Mesothelial cell of epicardium (in vitro differentiated cells): ENCODE measurements around the gene L1CAM. TPM values are rescaled to one million over a fixed set of nuclear protein-coding genes. Genes with fewer than 3 reads are reported as not detected.

Experiments
- DNase-seq, 2 experiments: peaks; one replicate each; pipeline ENCODE4 v3.0.0; 2021; ENCODE audit warnings: low spot score in 2 of 2; ENCODE audit not compliant: unreplicated experiment in 2 of 2
- H3K27ac Mint-ChIP-seq: 2 replicates; pipeline ENCODE4 v1.8.0; 2021; ENCODE audit warnings: mixed read lengths
- H3K27me3 Mint-ChIP-seq: 2 replicates; pipeline ENCODE4 v1.8.0; 2021; ENCODE audit warnings: low read depth, mixed read lengths
- H3K36me3 Mint-ChIP-seq: 2 replicates; pipeline ENCODE4 v1.8.0; 2021; ENCODE audit warnings: mixed read lengths
- H3K4me1 Mint-ChIP-seq: 2 replicates; pipeline ENCODE4 v1.8.0; 2021; ENCODE audit warnings: mixed read lengths
- H3K4me3 Mint-ChIP-seq: 2 replicates; pipeline ENCODE4 v1.8.0; 2021; ENCODE audit warnings: mild to moderate bottlenecking, moderate library complexity, mixed read lengths
- H3K9me3 Mint-ChIP-seq: 2 replicates; pipeline ENCODE4 v1.8.0; 2021; ENCODE audit warnings: mixed read lengths
- total RNA-seq: library from RNA; stranded (reverse); gene quantifications from 3 replicates; pipeline ENCODE4 v1.2.1, GENCODE V29; 2021
- TF ChIP-seq, protein P1 (sequence below): fragments of 200-600 bp; sonication (generic); IDR thresholded peaks from one replicate; pipeline ENCODE4 v1.5.0; 2021; ENCODE audit warnings: antibody characterized with exemption; ENCODE audit not compliant: unreplicated experiment

Gene L1CAM
- total RNA-seq, 1 donor from 2014 or later, result 2.1 TPM

DNA sequence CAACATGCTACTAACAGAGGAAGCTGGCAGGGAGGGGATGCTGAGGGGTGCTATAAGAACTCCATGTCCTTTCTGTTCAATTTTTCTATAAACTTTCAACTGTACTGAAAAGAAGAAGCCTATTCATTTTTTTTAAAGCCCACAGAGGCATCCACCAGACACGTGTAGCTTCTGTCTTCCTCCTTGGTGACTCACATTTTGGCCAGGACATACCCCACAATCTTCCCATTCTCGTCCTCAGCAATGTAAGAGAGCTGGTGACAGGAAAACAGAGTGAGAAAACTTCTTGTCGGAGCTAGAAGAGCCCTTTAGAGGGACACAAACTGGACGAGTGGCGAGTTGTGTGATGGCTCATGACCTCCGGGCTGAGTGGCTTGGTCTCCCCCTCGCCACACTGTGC lies 47.8 kb upstream of the L1CAM start:
- peaks cover 3% of the 10 kb centered on the region for H3K9me3 Mint-ChIP-seq
- peak overlapping the region; percentile 86 for H3K4me3 Mint-ChIP-seq
- H3K27ac Mint-ChIP-seq, result peak overlapping the region; percentile 64
- H3K4me1 Mint-ChIP-seq, result peaks cover 5% of the 10 kb centered on the region
- H3K36me3 Mint-ChIP-seq, result peaks cover 8% of the 10 kb centered on the region
- H3K27me3 Mint-ChIP-seq, result no peaks in the 10 kb centered on the region
- no peak for DNase-seq
- TF ChIP-seq, protein P1, sequence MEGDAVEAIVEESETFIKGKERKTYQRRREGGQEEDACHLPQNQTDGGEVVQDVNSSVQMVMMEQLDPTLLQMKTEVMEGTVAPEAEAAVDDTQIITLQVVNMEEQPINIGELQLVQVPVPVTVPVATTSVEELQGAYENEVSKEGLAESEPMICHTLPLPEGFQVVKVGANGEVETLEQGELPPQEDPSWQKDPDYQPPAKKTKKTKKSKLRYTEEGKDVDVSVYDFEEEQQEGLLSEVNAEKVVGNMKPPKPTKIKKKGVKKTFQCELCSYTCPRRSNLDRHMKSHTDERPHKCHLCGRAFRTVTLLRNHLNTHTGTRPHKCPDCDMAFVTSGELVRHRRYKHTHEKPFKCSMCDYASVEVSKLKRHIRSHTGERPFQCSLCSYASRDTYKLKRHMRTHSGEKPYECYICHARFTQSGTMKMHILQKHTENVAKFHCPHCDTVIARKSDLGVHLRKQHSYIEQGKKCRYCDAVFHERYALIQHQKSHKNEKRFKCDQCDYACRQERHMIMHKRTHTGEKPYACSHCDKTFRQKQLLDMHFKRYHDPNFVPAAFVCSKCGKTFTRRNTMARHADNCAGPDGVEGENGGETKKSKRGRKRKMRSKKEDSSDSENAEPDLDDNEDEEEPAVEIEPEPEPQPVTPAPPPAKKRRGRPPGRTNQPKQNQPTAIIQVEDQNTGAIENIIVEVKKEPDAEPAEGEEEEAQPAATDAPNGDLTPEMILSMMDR, result no peak

DNA sequence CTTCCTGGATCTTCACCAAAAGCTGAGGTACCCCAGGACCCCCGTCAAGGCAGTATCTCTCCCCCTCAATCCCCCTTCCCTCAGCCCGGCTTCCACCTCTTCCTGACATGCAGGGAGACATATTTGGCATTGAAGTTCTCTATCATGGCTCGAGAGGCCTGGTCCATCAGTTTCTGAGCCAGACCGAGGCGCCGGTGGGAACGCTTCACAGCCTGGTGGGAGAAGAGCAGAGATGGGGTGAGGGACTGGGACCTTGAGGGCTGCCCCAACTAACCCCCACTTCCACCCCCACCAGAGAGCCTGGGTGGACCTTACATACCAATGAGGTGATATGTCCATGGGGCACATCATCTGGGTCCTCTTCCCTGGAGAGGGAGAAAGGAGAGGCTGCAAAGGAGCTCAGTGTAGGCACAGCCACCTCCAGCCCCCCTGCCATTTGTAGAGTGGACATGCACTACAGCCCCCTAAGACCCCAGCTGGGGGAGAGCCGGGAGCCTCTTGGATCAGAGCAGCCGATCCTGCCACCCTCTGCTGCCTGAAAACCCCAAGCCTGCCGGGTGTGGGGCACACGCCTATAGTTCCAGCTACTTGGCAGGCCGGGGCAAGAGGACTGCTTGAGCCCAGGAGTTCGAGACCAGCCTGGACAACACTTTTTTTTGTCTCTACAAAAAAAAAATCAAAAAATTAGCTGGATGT lies 46.4 kb upstream of the L1CAM start:
- no peak for DNase-seq
- H3K4me3 Mint-ChIP-seq, result no peak overlapping the region
- H3K4me1 Mint-ChIP-seq, result peaks cover 10% of the 10 kb centered on the region
- TF ChIP-seq, protein P1, result no peak
- H3K27me3 Mint-ChIP-seq, result no peaks in the 10 kb centered on the region
- H3K27ac Mint-ChIP-seq, result no peak overlapping the region
- peaks cover 8% of the 10 kb centered on the region for H3K36me3 Mint-ChIP-seq
- H3K9me3 Mint-ChIP-seq, result peaks cover 3% of the 10 kb centered on the region

DNA sequence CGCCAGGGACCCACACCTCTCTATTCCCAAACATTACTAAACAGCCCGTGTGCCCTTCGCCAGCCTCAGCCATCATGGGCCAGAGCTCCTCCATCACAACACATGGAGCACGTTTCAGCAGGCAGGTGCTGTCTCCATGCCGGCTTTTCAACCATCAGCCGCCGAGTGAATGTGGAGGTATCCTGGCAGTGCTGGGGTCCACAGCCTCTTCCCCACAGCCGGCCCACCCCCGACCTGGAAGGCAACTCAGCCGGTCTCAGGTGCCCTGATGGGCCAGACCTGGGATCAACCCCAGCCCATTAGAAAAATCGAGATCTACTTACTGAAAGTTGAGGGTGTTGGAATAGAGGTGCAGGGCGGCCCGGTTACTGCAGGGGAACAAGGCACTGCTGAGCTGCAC lies 45.8 kb upstream of the L1CAM start:
- Mint-ChIP-seq H3K9me3 (peaks cover 3% of the 10 kb centered on the region), H3K4me1 (peaks cover 17% of the 10 kb centered on the region), H3K36me3 (peaks cover 8% of the 10 kb centered on the region), H3K4me3 (no peak overlapping the region), H3K27ac (no peak overlapping the region), H3K27me3 (no peaks in the 10 kb centered on the region)
- TF ChIP-seq, protein P1, result no peak
- no peak for DNase-seq

DNA sequence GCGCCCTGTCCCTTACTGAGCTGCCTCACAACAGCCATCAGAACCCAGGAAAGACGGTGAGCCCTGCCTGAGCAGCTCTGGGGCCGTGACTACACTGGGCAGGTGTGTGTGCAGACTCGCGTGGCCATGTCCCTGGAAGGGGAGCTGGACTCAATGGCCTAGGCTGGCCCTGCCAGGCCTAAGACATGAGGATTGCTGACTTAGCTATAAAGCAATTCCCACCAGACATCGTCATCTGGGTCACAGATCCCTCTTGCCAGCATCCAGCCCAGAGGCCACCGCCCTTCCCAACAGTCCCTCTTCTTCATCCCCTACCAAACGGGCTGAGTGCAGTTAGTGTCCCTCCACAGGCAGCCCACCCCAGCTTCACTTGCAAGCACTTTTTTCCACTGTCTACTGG lies 45.2 kb upstream of the L1CAM start:
- Mint-ChIP-seq H3K4me3 (no peak overlapping the region), H3K27ac (no peak overlapping the region), H3K9me3 (no peaks in the 10 kb centered on the region), H3K4me1 (peaks cover 18% of the 10 kb centered on the region), H3K27me3 (no peaks in the 10 kb centered on the region), H3K36me3 (peaks cover 8% of the 10 kb centered on the region)
- TF ChIP-seq, protein P1, result no peak
- DNase-seq, result no peak

DNA sequence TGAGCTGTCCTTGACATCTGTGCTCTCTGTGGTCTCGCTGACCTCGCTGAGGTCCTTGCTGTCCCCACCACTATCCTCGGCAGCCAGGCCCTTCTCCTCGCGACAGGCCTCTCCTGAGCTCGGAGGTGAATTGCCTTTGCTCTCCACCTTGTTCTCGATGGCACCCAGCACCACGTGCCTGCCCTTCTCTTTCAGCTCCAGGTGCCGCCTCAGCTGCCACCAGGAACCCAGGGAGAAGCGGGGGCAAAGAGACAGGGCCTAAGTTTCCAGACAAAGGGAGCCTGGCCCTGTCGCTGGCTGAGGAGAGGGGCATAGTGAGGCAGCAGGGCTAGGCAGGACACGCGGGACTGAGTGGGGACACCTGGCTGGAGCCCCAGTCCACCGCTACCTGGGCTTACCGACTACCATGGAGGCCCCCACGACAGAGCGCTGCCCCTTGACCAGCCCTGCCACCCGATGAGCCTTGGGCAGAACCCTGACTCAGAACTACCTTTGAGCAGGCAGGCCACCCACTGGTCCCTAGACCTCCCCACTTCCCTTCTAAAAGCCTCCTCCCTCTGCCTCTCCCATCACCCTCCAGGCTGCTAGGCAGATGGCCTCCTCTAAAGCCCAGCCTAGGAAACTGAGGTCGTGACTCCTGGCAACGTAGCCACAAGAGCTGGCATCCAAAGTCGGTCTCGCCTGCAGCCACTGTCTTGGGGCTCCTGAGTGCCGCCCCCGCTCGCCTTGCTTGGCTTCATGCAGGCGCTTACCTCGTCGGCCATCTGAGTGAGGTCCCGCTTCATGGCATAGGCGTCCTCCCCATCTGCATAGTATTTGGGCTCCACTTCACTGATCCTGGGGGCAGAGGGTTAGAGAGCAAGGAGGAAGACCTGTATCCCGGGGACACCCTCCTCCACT lies 44.3 kb upstream of the L1CAM start:
- TF ChIP-seq, protein P1, result no peak
- no peak for DNase-seq
- Mint-ChIP-seq H3K9me3 (no peaks in the 10 kb centered on the region), H3K36me3 (peaks cover 8% of the 10 kb centered on the region), H3K27ac (no peak overlapping the region), H3K4me1 (peaks cover 20% of the 10 kb centered on the region), H3K4me3 (no peak overlapping the region), H3K27me3 (no peaks in the 10 kb centered on the region)
